PFSK-1 (cell line): ENCODE measurements around the gene NADK2.

Experiments
- FOXP2 ChIP-seq: optimal IDR thresholded peaks from 2 replicates; pipeline ENCODE3; 2011; ENCODE audit warnings: borderline replicate concordance, control low read depth, inconsistent platforms; ENCODE audit not compliant: insufficient read depth; ENCODE audit errors: extremely low read length, extremely low read depth
- POLR2AphosphoS5 ChIP-seq: IDR thresholded peaks from 2 replicates; pipeline ENCODE4 v1.6.1; 2012; ENCODE audit warnings: low read depth, mild to moderate bottlenecking, control low read depth, low read length, moderate library complexity
- SIN3A ChIP-seq: IDR thresholded peaks from 2 replicates; pipeline ENCODE4 v1.6.1; 2012; ENCODE audit warnings: mild to moderate bottlenecking, low read length, moderate library complexity, borderline replicate concordance; ENCODE audit not compliant: insufficient read depth
- TAF1 ChIP-seq: IDR thresholded peaks from 2 replicates; pipeline ENCODE4 v1.6.1; 2012; ENCODE audit warnings: low read length, control low read depth, borderline replicate concordance; ENCODE audit not compliant: insufficient read depth
- TF ChIP-seq, protein P1 (sequence below), 2 experiments: IDR thresholded peaks; 2 replicates each; pipeline versions ENCODE4 v1.6.1 to v1.8.0; 2011 to 2012; ENCODE audit warnings: low read depth in 2 of 2, low read length in 2 of 2, control low read depth in 1 of 2, inconsistent platforms in 1 of 2, mild to moderate bottlenecking in 1 of 2, moderate library complexity in 1 of 2; ENCODE audit not compliant: insufficient read depth in 1 of 2

The NADK2 gene

GRCh38 chr5:36217567-36217966, 24.2 kb downstream of the NADK2 start:
- TF ChIP-seq POLR2AphosphoS5: no peak
- TF ChIP-seq TAF1: no peak
- TF ChIP-seq FOXP2: no peak
- TF ChIP-seq, protein P1, sequence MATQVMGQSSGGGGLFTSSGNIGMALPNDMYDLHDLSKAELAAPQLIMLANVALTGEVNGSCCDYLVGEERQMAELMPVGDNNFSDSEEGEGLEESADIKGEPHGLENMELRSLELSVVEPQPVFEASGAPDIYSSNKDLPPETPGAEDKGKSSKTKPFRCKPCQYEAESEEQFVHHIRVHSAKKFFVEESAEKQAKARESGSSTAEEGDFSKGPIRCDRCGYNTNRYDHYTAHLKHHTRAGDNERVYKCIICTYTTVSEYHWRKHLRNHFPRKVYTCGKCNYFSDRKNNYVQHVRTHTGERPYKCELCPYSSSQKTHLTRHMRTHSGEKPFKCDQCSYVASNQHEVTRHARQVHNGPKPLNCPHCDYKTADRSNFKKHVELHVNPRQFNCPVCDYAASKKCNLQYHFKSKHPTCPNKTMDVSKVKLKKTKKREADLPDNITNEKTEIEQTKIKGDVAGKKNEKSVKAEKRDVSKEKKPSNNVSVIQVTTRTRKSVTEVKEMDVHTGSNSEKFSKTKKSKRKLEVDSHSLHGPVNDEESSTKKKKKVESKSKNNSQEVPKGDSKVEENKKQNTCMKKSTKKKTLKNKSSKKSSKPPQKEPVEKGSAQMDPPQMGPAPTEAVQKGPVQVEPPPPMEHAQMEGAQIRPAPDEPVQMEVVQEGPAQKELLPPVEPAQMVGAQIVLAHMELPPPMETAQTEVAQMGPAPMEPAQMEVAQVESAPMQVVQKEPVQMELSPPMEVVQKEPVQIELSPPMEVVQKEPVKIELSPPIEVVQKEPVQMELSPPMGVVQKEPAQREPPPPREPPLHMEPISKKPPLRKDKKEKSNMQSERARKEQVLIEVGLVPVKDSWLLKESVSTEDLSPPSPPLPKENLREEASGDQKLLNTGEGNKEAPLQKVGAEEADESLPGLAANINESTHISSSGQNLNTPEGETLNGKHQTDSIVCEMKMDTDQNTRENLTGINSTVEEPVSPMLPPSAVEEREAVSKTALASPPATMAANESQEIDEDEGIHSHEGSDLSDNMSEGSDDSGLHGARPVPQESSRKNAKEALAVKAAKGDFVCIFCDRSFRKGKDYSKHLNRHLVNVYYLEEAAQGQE (IDR thresholded peaks at IDR 0.05; ENCODE audit: insufficient read depth in 1 of 2, low read depth in 2 of 2, low read length in 2 of 2): no peak
- no peak for TF ChIP-seq SIN3A

DNA sequence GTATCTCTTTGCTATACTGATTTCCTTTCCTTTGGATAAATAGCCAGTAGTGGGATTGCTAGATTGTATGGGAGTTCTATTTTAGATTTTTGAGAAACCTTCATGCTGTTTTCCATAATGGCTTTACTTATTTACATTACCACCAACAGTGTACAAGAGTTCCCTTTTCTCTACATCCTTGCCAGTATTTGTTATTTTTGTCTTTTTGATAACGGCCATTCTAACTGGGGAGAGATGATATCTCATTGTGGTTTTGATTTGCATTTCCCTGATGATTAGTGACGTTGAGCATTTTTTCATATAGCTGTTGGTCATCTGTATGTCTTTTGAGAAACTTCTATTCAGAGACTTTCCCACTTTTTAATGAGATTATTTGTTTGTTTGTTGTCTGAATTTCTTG, 25.8 kb downstream of the NADK2 start:
- TF ChIP-seq SIN3A (no peak), FOXP2 (no peak), POLR2AphosphoS5 (no peak), TAF1 (no peak)
- TF ChIP-seq, protein P1 (IDR thresholded peaks at IDR 0.05; ENCODE audit: insufficient read depth in 1 of 2, low read depth in 2 of 2, low read length in 2 of 2): no peak

- no peak for TF ChIP-seq TAF1
- no peak for TF ChIP-seq POLR2AphosphoS5
- TF ChIP-seq FOXP2: no peak
- TF ChIP-seq, protein P1 (IDR thresholded peaks at IDR 0.05; ENCODE audit: insufficient read depth in 1 of 2, low read depth in 2 of 2, low read length in 2 of 2): no peak
- no peak for TF ChIP-seq SIN3A
Observed at GRCh38 chr5:36214436-36214835, 27.3 kb downstream of the NADK2 start.

DNA sequence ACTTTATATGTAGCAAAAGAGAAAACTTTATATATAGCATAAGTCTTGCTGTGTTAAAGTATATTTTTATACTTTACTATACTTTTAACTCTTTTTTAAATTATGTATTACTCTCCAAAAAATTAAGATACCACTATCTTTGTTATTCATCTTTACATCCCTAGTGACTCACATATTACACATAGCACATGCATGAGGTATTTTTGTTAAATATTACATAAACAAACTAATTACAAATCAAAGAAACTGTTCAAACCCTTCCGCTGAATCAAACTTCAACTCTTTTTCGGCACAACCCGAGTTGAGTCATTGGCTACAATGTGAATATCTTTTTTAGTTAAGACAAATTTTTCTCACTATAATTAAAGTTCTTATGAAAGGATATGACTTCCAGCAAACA, 32.1 kb downstream of the NADK2 start:
- TF ChIP-seq POLR2AphosphoS5: no peak
- no peak for TF ChIP-seq SIN3A
- no peak for TF ChIP-seq TAF1
- TF ChIP-seq FOXP2: no peak
- TF ChIP-seq, protein P1 (IDR thresholded peaks at IDR 0.05; ENCODE audit: insufficient read depth in 1 of 2, low read depth in 2 of 2, low read length in 2 of 2): no peak

GRCh38 chr5:36208786-36209185, 32.9 kb downstream of the NADK2 start:
- no peak for TF ChIP-seq FOXP2
- TF ChIP-seq SIN3A: no peak
- TF ChIP-seq POLR2AphosphoS5: no peak
- TF ChIP-seq, protein P1 (IDR thresholded peaks at IDR 0.05; ENCODE audit: insufficient read depth in 1 of 2, low read depth in 2 of 2, low read length in 2 of 2): no peak
- TF ChIP-seq TAF1: no peak
